NCI-H2196 treated with DMSO at 0.1 percent for 48 hours (cell line): ENCODE results near the gene OGDH.

Experiments
- DNase-seq: peaks from one replicate; lab custom pipeline; 2025; ENCODE audit not compliant: unreplicated experiment; lab: John Stamatoyannopoulos, UW

OGDH gene

GRCh38 chr7:44637788-44638594 is 31.6 kb downstream of the OGDH start:
- DNase-seq = no peak

GRCh38 chr7:44638611-44639557 is 32.5 kb downstream of the OGDH start:
- DNase-seq = peak; percentile 78

- peak; percentile 93 for DNase-seq
Measured at GRCh38 chr7:44639671-44640321, 33.4 kb downstream of the OGDH start.

GRCh38 chr7:44643206-44643605 is 36.8 kb downstream of the OGDH start:
- no peak for DNase-seq

GRCh38 chr7:44645254-44645653 is 38.8 kb downstream of the OGDH start:
- no peak for DNase-seq

- no peak for DNase-seq
Measured at GRCh38 chr7:44645696-44646095, 39.3 kb downstream of the OGDH start.

- no peak for DNase-seq
Measured at GRCh38 chr7:44646176-44646920, 39.9 kb downstream of the OGDH start.

GRCh38 chr7:44646921-44647636 is 40.7 kb downstream of the OGDH start:
- DNase-seq = no peak

- DNase-seq = no peak
Measured at GRCh38 chr7:44647981-44648714, 41.7 kb downstream of the OGDH start.

- DNase-seq = no peak
Measured at GRCh38 chr7:44650242-44650641, 43.8 kb downstream of the OGDH start.

- peak; percentile 16 for DNase-seq
Measured at GRCh38 chr7:44650772-44651171, 44.3 kb downstream of the OGDH start.

- no peak for DNase-seq
Measured at GRCh38 chr7:44652535-44652934, 46.1 kb downstream of the OGDH start.

GRCh38 chr7:44654255-44654796 is 47.9 kb downstream of the OGDH start:
- DNase-seq = no peak

- no peak for DNase-seq
Measured at GRCh38 chr7:44655341-44655740, 48.9 kb downstream of the OGDH start.

- no peak for DNase-seq
Measured at GRCh38 chr7:44658979-44659378, 52.6 kb downstream of the OGDH start.

GRCh38 chr7:44661233-44661632 is 54.8 kb downstream of the OGDH start:
- no peak for DNase-seq

GRCh38 chr7:44664780-44665461 is 58.5 kb downstream of the OGDH start:
- DNase-seq = no peak

- no peak for DNase-seq
Measured at GRCh38 chr7:44665531-44666213, 59.2 kb downstream of the OGDH start.
